Measurements from ENCODE around the gene E2F8.

GRCh38 chr11:19244084-19244483 lies 3.3 kb upstream of the E2F8 start:
- TF ChIP-seq, protein P1, sequence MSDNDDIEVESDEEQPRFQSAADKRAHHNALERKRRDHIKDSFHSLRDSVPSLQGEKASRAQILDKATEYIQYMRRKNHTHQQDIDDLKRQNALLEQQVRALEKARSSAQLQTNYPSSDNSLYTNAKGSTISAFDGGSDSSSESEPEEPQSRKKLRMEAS (IDR thresholded peaks at IDR 0.05; ENCODE audit: insufficient read depth, insufficient read length): no peak
- TF ChIP-seq CTCF (IDR thresholded peaks at IDR 0.05; ENCODE audit: extremely low read depth in 1 of 2, insufficient read depth in 1 of 2, low read depth in 1 of 2, low read length in 2 of 2) (no peak), FOS (IDR thresholded peaks at IDR 0.05; ENCODE audit: borderline replicate concordance, insufficient read depth, low read length) (no peak)

All from endothelial cell of umbilical vein (primary cell).